Stimulated activated CD8-positive, alpha-beta memory T cell treated with anti-CD3 and anti-CD28 coated beads, Interleukin-4, amount 100 ng/mL, for 24 hours (primary cell): ENCODE data around the gene VSIG10L.

Experiments
- DNase-seq: peaks from one replicate; pipeline ENCODE4 v3.0.0-alpha.2; 2020; ENCODE audit warnings: low read depth

The VSIG10L gene

GRCh38 chr19:51341976-51342580, at the start of gene VSIG10L:
VSIG10L (minus strand) TSS chr19:51342139; CDS start chr19:51342124, 15 bp downstream.
- DNase-seq, result no peak

GRCh38 chr19:51391073-51391611, 49.2 kb upstream of the VSIG10L start:
- DNase-seq, result no peak

GRCh38 chr19:51389143-51389542, 47.2 kb upstream of the VSIG10L start:
- no peak for DNase-seq

GRCh38 chr19:51387924-51388389, 46.0 kb upstream of the VSIG10L start, which contains the start of gene LIM2:
LIM2 (minus strand) TSS chr19:51387974; CDS start chr19:51387443, 531 bp downstream.
- DNase-seq, result no peak

- no peak for DNase-seq
These were observed 45.1 kb upstream of the VSIG10L start for GRCh38 chr19:51386882-51387520.

- no peak for DNase-seq
These were observed 40.1 kb upstream of the VSIG10L start for GRCh38 chr19:51382004-51382403.

- no peak for DNase-seq
These were observed 38.4 kb upstream of the VSIG10L start for GRCh38 chr19:51380379-51380778.

- no peak for DNase-seq
These were observed 35.5 kb upstream of the VSIG10L start for GRCh38 chr19:51377422-51377821.

- DNase-seq, result no peak
These were observed 33.7 kb upstream of the VSIG10L start for GRCh38 chr19:51375504-51376221.

GRCh38 chr19:51372649-51373504, 30.9 kb upstream of the VSIG10L start, which contains the start of gene NKG7:
NKG7 (minus strand) TSS chr19:51372654; CDS start chr19:51372535, 119 bp downstream.
- DNase-seq, result peak; percentile 84

GRCh38 chr19:51372021-51372648, 30.2 kb upstream of the VSIG10L start:
- DNase-seq, result no peak

- DNase-seq, result no peak
These were observed 29.3 kb upstream of the VSIG10L start for GRCh38 chr19:51371186-51371690.

- no peak for DNase-seq
These were observed 28.3 kb upstream of the VSIG10L start for GRCh38 chr19:51370230-51370629.

- peak; percentile 44 for DNase-seq
These were observed 26.7 kb upstream of the VSIG10L start, which contains the start of gene CLDND2 for GRCh38 chr19:51368366-51369282. CLDND2 (minus strand) TSS chr19:51369003; CDS start chr19:51368577, 426 bp downstream.

- DNase-seq, result peak; percentile 98
These were observed 25.8 kb upstream of the VSIG10L start for GRCh38 chr19:51367565-51368365.

GRCh38 chr19:51367255-51367564, 25.3 kb upstream of the VSIG10L start:
- no peak for DNase-seq

GRCh38 chr19:51366389-51367254, 24.7 kb upstream of the VSIG10L start:
- DNase-seq, result peak; percentile 90

- no peak for DNase-seq
These were observed 24.0 kb upstream of the VSIG10L start, which contains the start of gene ETFB for GRCh38 chr19:51365965-51366388. ETFB (minus strand) TSS chr19:51366388; CDS start chr19:51366326, 62 bp downstream.
